ENCODE measurements around the gene SIL1. TPM values are rescaled to one million over a fixed set of nuclear protein-coding genes. Genes with fewer than 3 reads are reported as not detected.

SIL1 gene
- total RNA-seq, 2 donors from 2014 or later = 69.9 to 75.6 TPM

DNA sequence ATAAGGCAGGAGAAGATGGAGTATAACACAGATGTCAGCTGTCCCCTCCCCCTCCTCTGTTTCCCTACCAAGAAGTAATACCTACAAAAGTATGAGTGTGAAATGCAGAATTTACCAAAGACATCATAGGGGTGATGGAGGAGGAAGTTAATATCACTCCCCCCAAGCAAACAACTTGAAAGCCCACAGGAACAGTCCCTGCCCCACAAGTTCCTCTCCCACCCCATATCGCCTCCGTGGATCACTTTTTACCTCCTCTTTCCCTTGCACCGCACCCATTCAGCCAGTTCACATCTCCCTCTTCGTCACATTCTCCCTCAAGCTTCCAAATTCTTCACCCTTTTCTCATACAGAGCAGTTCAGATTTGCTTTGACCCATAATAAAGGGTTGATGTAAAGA, 7.0 kb upstream of the SIL1 start:
- TF ChIP-seq POLR2AphosphoS5 (IDR thresholded peaks at IDR 0.05) = no peak
- no peak for TF ChIP-seq POLR2A (IDR thresholded peaks at IDR 0.05)
- TF ChIP-seq, protein P1, sequence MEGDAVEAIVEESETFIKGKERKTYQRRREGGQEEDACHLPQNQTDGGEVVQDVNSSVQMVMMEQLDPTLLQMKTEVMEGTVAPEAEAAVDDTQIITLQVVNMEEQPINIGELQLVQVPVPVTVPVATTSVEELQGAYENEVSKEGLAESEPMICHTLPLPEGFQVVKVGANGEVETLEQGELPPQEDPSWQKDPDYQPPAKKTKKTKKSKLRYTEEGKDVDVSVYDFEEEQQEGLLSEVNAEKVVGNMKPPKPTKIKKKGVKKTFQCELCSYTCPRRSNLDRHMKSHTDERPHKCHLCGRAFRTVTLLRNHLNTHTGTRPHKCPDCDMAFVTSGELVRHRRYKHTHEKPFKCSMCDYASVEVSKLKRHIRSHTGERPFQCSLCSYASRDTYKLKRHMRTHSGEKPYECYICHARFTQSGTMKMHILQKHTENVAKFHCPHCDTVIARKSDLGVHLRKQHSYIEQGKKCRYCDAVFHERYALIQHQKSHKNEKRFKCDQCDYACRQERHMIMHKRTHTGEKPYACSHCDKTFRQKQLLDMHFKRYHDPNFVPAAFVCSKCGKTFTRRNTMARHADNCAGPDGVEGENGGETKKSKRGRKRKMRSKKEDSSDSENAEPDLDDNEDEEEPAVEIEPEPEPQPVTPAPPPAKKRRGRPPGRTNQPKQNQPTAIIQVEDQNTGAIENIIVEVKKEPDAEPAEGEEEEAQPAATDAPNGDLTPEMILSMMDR (IDR thresholded peaks at IDR 0.05) = no peak
- no peaks in the 10 kb centered on the region for H3K36me3 ChIP-seq
- intact Hi-C loops (cut with DNase I) = no loop called here
- no peaks in the 10 kb centered on the region for H3K27me3 ChIP-seq (replicated peaks; ENCODE audit: insufficient read depth)
- H3K9me3 ChIP-seq = no peaks in the 10 kb centered on the region
- WGBS = 91% methylated on average over 4 of the region's 4 CpGs
- no peak overlapping the region for H3K27ac ChIP-seq
- no peak overlapping the region for H3K4me3 ChIP-seq
- no peaks in the 10 kb centered on the region for H3K4me1 ChIP-seq (replicated peaks)
- DNase-seq (ENCODE audit: low spot score) = no peak

DNA sequence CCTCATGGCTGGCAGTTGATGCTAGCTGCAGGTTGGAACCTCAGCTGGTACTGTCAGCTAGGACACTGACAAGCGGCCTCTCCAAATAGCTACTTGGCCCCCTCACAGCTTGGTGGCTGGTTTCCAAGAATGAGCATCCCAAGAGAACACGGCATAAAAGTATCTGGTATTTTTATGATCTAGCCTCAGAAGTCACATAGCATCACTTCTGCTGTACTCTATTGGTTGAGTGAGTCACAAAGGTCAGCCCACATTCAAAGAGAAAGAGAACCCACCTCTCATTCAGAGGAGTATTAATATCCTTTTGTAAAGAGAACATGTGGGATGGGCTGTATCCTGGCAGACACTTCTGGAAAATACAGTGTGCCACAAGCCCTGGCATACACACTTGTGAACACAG, 6.0 kb upstream of the SIL1 start:
- no peak overlapping the region for H3K27ac ChIP-seq
- no peak for TF ChIP-seq POLR2AphosphoS5 (IDR thresholded peaks at IDR 0.05)
- TF ChIP-seq, protein P1 (IDR thresholded peaks at IDR 0.05) = no peak
- no peak for TF ChIP-seq POLR2A (IDR thresholded peaks at IDR 0.05)
- no peaks in the 10 kb centered on the region for H3K27me3 ChIP-seq (replicated peaks; ENCODE audit: insufficient read depth)
- DNase-seq (ENCODE audit: low spot score) = no peak
- no peak overlapping the region for H3K4me3 ChIP-seq
- H3K4me1 ChIP-seq (replicated peaks) = no peaks in the 10 kb centered on the region
- 41% methylated on average over 2 of the region's 2 CpGs for WGBS
- no peaks in the 10 kb centered on the region for H3K9me3 ChIP-seq
- intact Hi-C loops (cut with DNase I) = no loop called here
- H3K36me3 ChIP-seq = no peaks in the 10 kb centered on the region

DNA sequence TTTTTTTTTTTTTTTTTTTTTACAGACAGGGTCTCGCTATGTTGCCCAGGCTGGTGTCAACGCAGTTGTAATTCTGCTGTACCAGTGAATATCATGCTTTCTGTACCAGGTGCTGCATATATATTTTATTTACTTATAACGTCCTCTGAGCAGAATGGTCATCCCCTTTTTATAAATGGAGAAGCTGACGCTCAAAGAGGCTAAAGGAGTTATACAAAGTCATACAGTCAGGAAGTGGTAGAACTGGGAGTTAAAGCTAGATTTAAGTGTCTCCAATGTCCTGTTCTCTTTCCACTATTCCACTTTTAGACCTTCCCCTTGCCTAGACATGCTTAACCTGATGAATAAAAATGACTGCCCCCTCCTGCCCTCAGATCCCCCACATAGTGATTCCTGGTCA, 1.2 kb upstream of the SIL1 start:
- Histone ChIP-seq H3K4me1 (replicated peaks) (no peaks in the 10 kb centered on the region), H3K27ac (no peak overlapping the region), H3K4me3 (no peak overlapping the region), H3K9me3 (no peaks in the 10 kb centered on the region), H3K27me3 (replicated peaks; ENCODE audit: insufficient read depth) (no peaks in the 10 kb centered on the region), H3K36me3 (no peaks in the 10 kb centered on the region)
- intact Hi-C loops (cut with DNase I) = no loop called here
- no peak for DNase-seq (ENCODE audit: low spot score)
- no peak for TF ChIP-seq POLR2AphosphoS5 (IDR thresholded peaks at IDR 0.05)
- no peak for TF ChIP-seq POLR2A (IDR thresholded peaks at IDR 0.05)
- TF ChIP-seq, protein P1 (IDR thresholded peaks at IDR 0.05) = no peak
- WGBS = 91% methylated on average over 4 of the region's 4 CpGs

DNA sequence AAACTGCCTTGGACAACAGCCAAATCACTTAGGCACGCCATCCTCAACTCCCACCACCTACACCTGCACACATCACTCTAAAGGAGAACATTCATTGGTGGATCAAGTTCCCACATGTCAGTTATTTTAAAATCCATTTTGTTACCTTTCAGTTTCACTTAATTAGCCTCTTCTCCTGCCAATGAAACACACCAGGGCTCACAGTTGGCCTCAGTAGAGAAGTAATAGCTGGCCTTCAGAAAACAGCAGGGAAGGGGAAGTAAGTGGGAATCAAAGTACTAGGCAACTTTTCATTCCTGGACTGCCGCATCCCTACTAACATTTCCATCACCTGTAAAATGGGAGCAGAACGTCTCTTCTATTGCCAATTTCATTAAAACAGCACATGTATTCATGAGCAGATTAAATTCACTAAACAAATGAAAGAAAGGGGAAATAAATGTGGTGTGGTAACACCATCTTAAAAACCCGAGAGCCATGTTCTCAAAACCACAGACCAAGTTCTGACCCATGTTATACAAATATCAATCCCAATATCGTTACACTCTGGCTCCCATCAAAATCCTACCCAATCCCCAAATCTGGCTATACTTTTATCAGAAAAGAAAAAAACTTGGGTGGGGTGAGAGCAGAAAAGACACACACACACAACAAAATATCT, 1.7 kb downstream of the SIL1 start:
- no peak for DNase-seq (ENCODE audit: low spot score)
- intact Hi-C loops (cut with DNase I) = no loop called here
- 80% methylated on average over 5 of the region's 5 CpGs for WGBS
- Histone ChIP-seq H3K9me3 (no peaks in the 10 kb centered on the region), H3K36me3 (no peaks in the 10 kb centered on the region), H3K27ac (no peak overlapping the region), H3K4me1 (replicated peaks) (no peaks in the 10 kb centered on the region), H3K4me3 (no peak overlapping the region), H3K27me3 (replicated peaks; ENCODE audit: insufficient read depth) (no peaks in the 10 kb centered on the region)
- no peak for TF ChIP-seq POLR2AphosphoS5 (IDR thresholded peaks at IDR 0.05)
- TF ChIP-seq POLR2A (IDR thresholded peaks at IDR 0.05) = no peak
- TF ChIP-seq, protein P1 (IDR thresholded peaks at IDR 0.05) = no peak

DNA sequence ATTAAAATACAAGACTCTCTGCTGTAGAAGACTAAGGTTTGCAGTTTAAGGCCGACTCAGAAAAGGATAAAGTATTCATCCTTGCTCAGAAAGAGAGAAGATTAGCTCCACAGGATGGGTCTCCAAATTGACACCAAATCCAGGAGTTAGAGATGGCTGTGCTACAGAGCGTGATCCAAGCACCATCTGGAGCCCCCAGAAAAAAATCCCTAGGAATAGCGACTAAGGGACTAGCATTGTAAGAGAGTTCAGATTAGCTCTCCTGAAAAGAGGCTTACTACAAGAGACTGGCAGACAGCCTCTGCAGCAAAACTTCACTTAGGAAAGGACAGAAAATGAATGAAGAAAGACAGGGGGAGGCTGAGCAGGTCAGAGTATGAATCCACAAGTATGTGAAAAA, 3.7 kb downstream of the SIL1 start:
- H3K27me3 ChIP-seq (replicated peaks; ENCODE audit: insufficient read depth) = no peaks in the 10 kb centered on the region
- no peaks in the 10 kb centered on the region for H3K36me3 ChIP-seq
- H3K9me3 ChIP-seq = no peaks in the 10 kb centered on the region
- no peak for TF ChIP-seq POLR2AphosphoS5 (IDR thresholded peaks at IDR 0.05)
- TF ChIP-seq POLR2A (IDR thresholded peaks at IDR 0.05) = no peak
- TF ChIP-seq, protein P1 (IDR thresholded peaks at IDR 0.05) = no peak
- intact Hi-C loops (cut with DNase I) = no loop called here
- H3K27ac ChIP-seq = no peak overlapping the region
- DNase-seq (ENCODE audit: low spot score) = no peak
- H3K4me3 ChIP-seq = no peak overlapping the region
- 100% methylated on average over 3 of the region's 3 CpGs for WGBS
- H3K4me1 ChIP-seq (replicated peaks) = no peaks in the 10 kb centered on the region
